K562 (cell line): ENCODE measurements around the gene PIP4K2C. TPM values are rescaled to one million over a fixed set of nuclear protein-coding genes. Genes with fewer than 3 reads are reported as not detected.

Experiments used
- BRD4 ChIP-seq: fragments of 200-600 bp; sonication (generic); IDR thresholded peaks from 2 replicates; pipeline ENCODE4 v1.6.1; 2017; ENCODE audit warnings: inconsistent platforms
- CBFA2T2 ChIP-seq: fragments of 450-650 bp; conservative IDR thresholded peaks from 2 replicates; pipeline ENCODE4 v1.6.1; 2017; ENCODE audit warnings: mild to moderate bottlenecking
- CHCHD3 ChIP-seq: fragments of 250-450 bp; sonication (Bioruptor Pico); IDR thresholded peaks from 2 replicates; pipeline ENCODE4 v2.1.2; 2022; ENCODE audit warnings: mild to moderate bottlenecking
- ELF4 ChIP-seq: fragments of 450-650 bp; formaldehyde crosslinking; IDR thresholded peaks from 2 replicates; pipeline ENCODE4 v1.4.0; 2022; ENCODE audit warnings: missing genetic modification characterization
- GABPA ChIP-seq: fragments of 200-800 bp; sonication (Bioruptor generic); conservative IDR thresholded peaks from 2 replicates; pipeline ENCODE4 v1.6.1; 2016; ENCODE audit warnings: low read depth, missing genetic modification characterization, missing compliant biosample characterization
- HDAC6 ChIP-seq: IDR thresholded peaks from 2 replicates; pipeline ENCODE4 v1.6.1; 2012; ENCODE audit warnings: low read depth, mild to moderate bottlenecking, control low read depth, inconsistent platforms, low read length, moderate library complexity
- PHB2 ChIP-seq: fragments of 450-650 bp; IDR thresholded peaks from 2 replicates; pipeline ENCODE4 v1.6.1; 2017; ENCODE audit warnings: low read depth
- PRDM10 ChIP-seq: fragments of 450-650 bp; IDR thresholded peaks from 2 replicates; pipeline ENCODE4 v1.6.1; 2018; ENCODE audit not compliant: partially characterized antibody
- RBM15 ChIP-seq: fragments of 200-400 bp; formaldehyde crosslinking; IDR thresholded peaks from 2 replicates; pipeline ENCODE4 v1.6.1; 2018; ENCODE audit warnings: mild to moderate bottlenecking, low read length, moderate library complexity; ENCODE audit not compliant: insufficient read depth
- RHOXF2B ChIP-seq: fragments of 250-450 bp; sonication (Bioruptor Pico); conservative IDR thresholded peaks from 2 replicates; pipeline ENCODE4 v1.5.1; 2021
- SETDB1 ChIP-seq: IDR thresholded peaks from one replicate; pipeline ENCODE4 v1.6.1; 2012; ENCODE audit warnings: low read length, control low read depth, inconsistent platforms
- SMAD4 ChIP-seq: fragments of 250-450 bp; sonication (Bioruptor Pico); conservative IDR thresholded peaks from 2 replicates; pipeline ENCODE4 v1.8.0; 2021; ENCODE audit warnings: inconsistent platforms, mild to moderate bottlenecking, moderate library complexity
- ZBTB5 ChIP-seq: fragments of 450-650 bp; IDR thresholded peaks from 2 replicates; pipeline ENCODE4 v1.6.1; 2017; ENCODE audit warnings: antibody characterized with exemption
- ZNF121 ChIP-seq: sonication (generic); formaldehyde crosslinking; conservative IDR thresholded peaks from 2 replicates; pipeline ENCODE4 v1.8.0; 2022; ENCODE audit warnings: missing genetic modification reagents
- ZNF146 ChIP-seq: IDR thresholded peaks from one replicate; pipeline ENCODE4 v1.6.1; 2018; ENCODE audit warnings: missing compliant biosample characterization; ENCODE audit not compliant: unreplicated experiment
- ZNF212 ChIP-seq: fragments of 450-650 bp; formaldehyde crosslinking; IDR thresholded peaks from 2 replicates; pipeline ENCODE4 v1.4.0; 2020; ENCODE audit warnings: mild to moderate bottlenecking
- polyA plus RNA-seq, 8 experiments: library from polyadenylated mRNA; depleted of rRNA in 4 of 8; stranded (reverse) in 5 of 8; unstranded in 3 of 8; fragments of >200 nt; fragmentation: Nextera tagmentation in 2 of 8; fragmentation: Illumina TruSeq in 1 of 8; extraction: Ambion mirVana in 2 of 8; extraction: Trizol in 1 of 8; gene quantifications; 2 replicates each; pipeline versions ENCODE4 v1.2.1 to v1.2.3, GENCODE V29; 2011 to 2014; ENCODE audit warnings: inconsistent platforms in 1 of 8, missing spikeins in 1 of 8
- total RNA-seq, 7 experiments: library from RNA; depleted of rRNA in 6 of 7; stranded (reverse); fragments of >200 nt in 6 of 7; fragmentation: Illumina TruSeq in 2 of 7; extraction: Trizol in 2 of 7; gene quantifications; 2 replicates each; pipeline versions ENCODE4 v1.2.1 to v1.2.3, GENCODE V29; 2011 to 2021; ENCODE audit warnings: low replicate concordance in 1 of 7

PIP4K2C gene
- total and polyA plus RNA-seq, 9 of the 15 experiments (the other 6 are each of a cell fraction or from before 2014, with no cell fraction given) = 9.0 to 41.4 (median 18.3) TPM

GRCh38 chr12:57641699-57642442 lies 50.9 kb downstream of the PIP4K2C start (continued):
- TF ChIP-seq PRDM10 = no peak
- TF ChIP-seq ZNF146 (CRISPR knock-in tag) = no peak
- no peak for TF ChIP-seq SETDB1
- no peak for TF ChIP-seq GABPA (tag)
- no peak for TF ChIP-seq ZNF121 (CRISPR knock-in tag)
- no peak for TF ChIP-seq PHB2
- no peak for TF ChIP-seq CHCHD3 (CRISPR knock-in tag)
- TF ChIP-seq SMAD4 = no peak
- no peak for TF ChIP-seq ELF4 (CRISPR knock-in tag)
- TF ChIP-seq HDAC6 = no peak
- TF ChIP-seq CBFA2T2 = peak; percentile 46
- TF ChIP-seq BRD4 = no peak
- no peak for TF ChIP-seq ZBTB5
- no peak for TF ChIP-seq ZNF212 (CRISPR knock-in tag)
- no peak for TF ChIP-seq RBM15
- no peak for TF ChIP-seq RHOXF2B (CRISPR knock-in tag)
